SK-N-SH (cell line): Measurements from ENCODE around the gene ATAD3B. TPM values are rescaled to one million over a fixed set of nuclear protein-coding genes. Genes with fewer than 3 reads are reported as not detected.
"Not testable (repeated sequence)": the region's sequence is repeated elsewhere in the genome, so short reads cannot be mapped to it uniquely, and the experiment has no call there.

Experiments
- CTCF ChIA-PET: fragments of 300-600, 350-600 bp; formaldehyde crosslinking; extraction: SDS; loops from one replicate; lab custom pipeline; 2021; lab: Yijun Ruan, JAX
- POLR2A ChIA-PET: fragments of 350-600 bp; sonication (Branson Sonifier 250); formaldehyde crosslinking; extraction: SDS; loops from one replicate; lab custom pipeline; 2020; ENCODE audit warnings: antibody characterized with exemption, inconsistent platforms; lab: Yijun Ruan, JAX
- DNase-seq: peaks from one replicate; pipeline ENCODE4 v3.0.0; 2012
- H2AFZ ChIP-seq: fragments of 200-600 bp; sonication (generic); 2 replicates; pipeline ENCODE4 v1.8.1; 2016; ENCODE audit warnings: antibody characterized with exemption, mild to moderate bottlenecking, low read depth
- H3F3A ChIP-seq: fragments of 200-600 bp; sonication (generic); replicated peaks from 2 replicates; pipeline ENCODE3; 2016; ENCODE audit warnings: antibody characterized with exemption, mild to moderate bottlenecking; ENCODE audit not compliant: insufficient read depth
- H3K27ac ChIP-seq, 2 experiments: fragments of 200-500 bp in 1 of 2; fragments of 200-600 bp in 1 of 2; sonication (Bioruptor generic) in 1 of 2; sonication (generic), shearing (Covaris generic) in 1 of 2; 2 replicates each; pipeline versions ENCODE4 v1.5.1 to v1.6.1; 2014 to 2016; ENCODE audit warnings: low read depth in 2 of 2, inconsistent platforms in 1 of 2, low read length in 1 of 2, mild to moderate bottlenecking in 1 of 2, mixed read lengths in 1 of 2
- H3K27me3 ChIP-seq: fragments of 200-600 bp; sonication (generic), shearing (Covaris generic); 2 replicates; pipeline ENCODE4 v1.6.1; 2016; ENCODE audit warnings: mixed run types; ENCODE audit not compliant: insufficient read depth
- H3K36me3 ChIP-seq, 2 experiments: fragments of 200-500 bp in 1 of 2; fragments of 200-600 bp in 1 of 2; sonication (Bioruptor generic) in 1 of 2; sonication (generic) in 1 of 2; replicated peaks in 1 of 2; 2 replicates each; pipeline versions ENCODE3 to v1.5.1; 2014 to 2016; ENCODE audit warnings: low read length in 1 of 2, mild to moderate bottlenecking in 1 of 2; ENCODE audit not compliant: insufficient read depth in 2 of 2, control insufficient read depth in 1 of 2
- H3K4me1 ChIP-seq, 2 experiments: fragments of 200-500 bp in 1 of 2; fragments of 200-600 bp in 1 of 2; sonication (Bioruptor generic) in 1 of 2; sonication (generic), shearing (Covaris generic) in 1 of 2; 2 replicates each; pipeline versions ENCODE4 v1.5.1 to v1.6.1; 2014 to 2016; ENCODE audit warnings: low read depth in 1 of 2, low read length in 1 of 2, mixed run types in 1 of 2; ENCODE audit not compliant: insufficient read depth in 2 of 2, control insufficient read depth in 1 of 2
- H3K4me2 ChIP-seq: fragments of 200-600 bp; sonication (generic), shearing (Covaris generic); 2 replicates; pipeline ENCODE4 v1.6.1; 2017; ENCODE audit warnings: mixed run types
- H3K4me3 ChIP-seq, 2 experiments: fragments of 200-500 bp in 1 of 2; fragments of 200-600 bp in 1 of 2; sonication (Bioruptor generic) in 1 of 2; sonication (generic), shearing (Covaris generic) in 1 of 2; 2 replicates each; pipeline versions ENCODE4 v1.5.1 to v1.8.1; 2014 to 2016; ENCODE audit warnings: low read depth in 2 of 2, inconsistent platforms in 1 of 2, low read length in 1 of 2, mild to moderate bottlenecking in 1 of 2, mixed read lengths in 1 of 2, moderate library complexity in 1 of 2
- H3K79me2 ChIP-seq: fragments of 200-600 bp; sonication (generic); 2 replicates; pipeline ENCODE4 v1.8.1; 2017; ENCODE audit warnings: mild to moderate bottlenecking; ENCODE audit not compliant: insufficient read depth
- H3K9ac ChIP-seq: fragments of 200-600 bp; sonication (generic); 2 replicates; pipeline ENCODE4 v1.6.1; 2017; ENCODE audit warnings: mixed run types
- H3K9me2 ChIP-seq: fragments of 200-600 bp; sonication (generic); 2 replicates; pipeline ENCODE4 v1.6.1; 2017; ENCODE audit warnings: mixed run types
- H3K9me3 ChIP-seq: fragments of 200-600 bp; sonication (generic); 2 replicates; pipeline ENCODE4 v1.6.1; 2017; ENCODE audit warnings: mixed run types, mild to moderate bottlenecking, moderate library complexity
- H4K20me1 ChIP-seq: fragments of 200-600 bp; sonication (generic); 2 replicates; pipeline ENCODE4 v1.6.1; 2017; ENCODE audit warnings: mild to moderate bottlenecking, mixed run types; ENCODE audit not compliant: insufficient read depth
- ELF1 ChIP-seq: IDR thresholded peaks from 2 replicates; pipeline ENCODE4 v1.4.0; 2012
- FOSL2 ChIP-seq: IDR thresholded peaks from 2 replicates; pipeline ENCODE4 v1.4.0; 2012; ENCODE audit warnings: low read depth, mild to moderate bottlenecking, moderate library complexity, borderline replicate concordance
- FOXJ3 ChIP-seq: sonication (generic); formaldehyde crosslinking; IDR thresholded peaks from 2 replicates; pipeline ENCODE4 v1.5.1; 2020; ENCODE audit warnings: mild to moderate bottlenecking, missing genetic modification reagents
- FOXM1 ChIP-seq: IDR thresholded peaks from 2 replicates; pipeline ENCODE4 v1.4.0; 2012; ENCODE audit warnings: low read depth, mild to moderate bottlenecking
- GATA2 ChIP-seq: sonication (generic); formaldehyde crosslinking; IDR thresholded peaks from 2 replicates; pipeline ENCODE4 v1.5.0; 2020; ENCODE audit warnings: mild to moderate bottlenecking, missing genetic modification reagents
- IRF3 ChIP-seq: fragments of 150-350 bp; IDR thresholded peaks from 2 replicates; pipeline ENCODE4 v1.6.1; 2016; ENCODE audit warnings: mild to moderate bottlenecking, low read depth, low read length
- MEF2A ChIP-seq: IDR thresholded peaks from 2 replicates; pipeline ENCODE4 v1.4.0; 2012; ENCODE audit warnings: low read depth, borderline replicate concordance
- MXI1 ChIP-seq: IDR thresholded peaks from 2 replicates; pipeline ENCODE4 v1.6.1; 2012; ENCODE audit warnings: mild to moderate bottlenecking, low read depth, low read length, improper control_type of control experiment
- NRF1 ChIP-seq: IDR thresholded peaks from 2 replicates; pipeline ENCODE4 v1.6.1; 2012; ENCODE audit warnings: low read depth, mild to moderate bottlenecking, low read length
- POLR2AphosphoS5 ChIP-seq: IDR thresholded peaks from 2 replicates; pipeline ENCODE4 v1.6.1; 2012; ENCODE audit warnings: low read depth, low read length
- RCOR1 ChIP-seq: fragments of 150-350 bp; IDR thresholded peaks from 2 replicates; pipeline ENCODE4 v1.6.1; 2017; ENCODE audit warnings: antibody characterized with exemption, low read length
- RFX5 ChIP-seq: IDR thresholded peaks from 2 replicates; pipeline ENCODE4 v1.6.1; 2012; ENCODE audit warnings: mild to moderate bottlenecking, improper control_type of control experiment, low read length
- RXRA ChIP-seq: IDR thresholded peaks from 2 replicates; pipeline ENCODE4 v1.4.0; 2012; ENCODE audit warnings: low read depth, mild to moderate bottlenecking, borderline replicate concordance
- SIN3A ChIP-seq: IDR thresholded peaks from 2 replicates; pipeline ENCODE4 v1.6.1; 2012; ENCODE audit warnings: low read depth, mild to moderate bottlenecking, low read length, moderate library complexity, borderline replicate concordance
- SMC3 ChIP-seq: IDR thresholded peaks from 2 replicates; pipeline ENCODE4 v1.6.1; 2012; ENCODE audit warnings: low read depth, low read length, improper control_type of control experiment
- USF1 ChIP-seq: IDR thresholded peaks from 2 replicates; pipeline ENCODE4 v1.4.0; 2012; ENCODE audit warnings: low read depth, borderline replicate concordance
- USF2 ChIP-seq: fragments of 150-350 bp; IDR thresholded peaks from 2 replicates; pipeline ENCODE4 v1.6.1; 2017; ENCODE audit warnings: antibody characterized with exemption, low read length, low read depth, borderline replicate concordance
- ZBTB33 ChIP-seq: IDR thresholded peaks from 2 replicates; pipeline ENCODE4 v1.4.0; 2012; ENCODE audit warnings: low read depth, borderline replicate concordance
- WGBS: methylation state at CpG from one replicate; pipeline ENCODE4 v1.1.6; 2017; ENCODE audit warnings: low lambda C conversion rate; 5-methylcytosine and 5-hydroxymethylcytosine counted together
- polyA plus RNA-seq, 3 experiments: library from polyadenylated mRNA; depleted of rRNA; stranded (reverse); fragments of >200 nt; gene quantifications; 2 replicates each; pipeline ENCODE4 v1.2.3, GENCODE V29; 2012
- TF ChIP-seq, protein P1 (sequence below): IDR thresholded peaks from 2 replicates; pipeline ENCODE4 v1.6.1; 2012; ENCODE audit warnings: mild to moderate bottlenecking, low read depth, low read length, moderate library complexity

Gene ATAD3B
- polyA plus RNA-seq, 1 of the 3 experiments (the other 2 are of a cell fraction), result 71.6 TPM

DNA sequence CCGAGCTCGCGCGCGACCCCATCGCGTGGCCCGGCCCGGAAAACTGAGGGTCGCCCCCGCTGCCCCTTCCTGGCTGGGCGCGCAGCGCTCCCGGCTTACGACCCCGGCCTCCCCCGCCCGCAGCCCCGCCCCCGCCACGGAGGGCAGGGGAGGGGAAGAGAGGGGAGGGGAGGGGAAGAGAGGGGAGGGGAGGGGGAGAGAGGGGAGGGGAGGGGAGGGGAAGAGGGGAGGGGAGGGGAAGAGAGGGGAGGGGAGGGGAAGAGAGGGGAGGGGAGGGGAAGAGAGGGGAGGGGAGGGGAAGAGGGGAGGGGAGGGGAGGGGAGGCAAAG lies 43.8 kb upstream of the ATAD3B start (continued):
- TF ChIP-seq, protein P1, sequence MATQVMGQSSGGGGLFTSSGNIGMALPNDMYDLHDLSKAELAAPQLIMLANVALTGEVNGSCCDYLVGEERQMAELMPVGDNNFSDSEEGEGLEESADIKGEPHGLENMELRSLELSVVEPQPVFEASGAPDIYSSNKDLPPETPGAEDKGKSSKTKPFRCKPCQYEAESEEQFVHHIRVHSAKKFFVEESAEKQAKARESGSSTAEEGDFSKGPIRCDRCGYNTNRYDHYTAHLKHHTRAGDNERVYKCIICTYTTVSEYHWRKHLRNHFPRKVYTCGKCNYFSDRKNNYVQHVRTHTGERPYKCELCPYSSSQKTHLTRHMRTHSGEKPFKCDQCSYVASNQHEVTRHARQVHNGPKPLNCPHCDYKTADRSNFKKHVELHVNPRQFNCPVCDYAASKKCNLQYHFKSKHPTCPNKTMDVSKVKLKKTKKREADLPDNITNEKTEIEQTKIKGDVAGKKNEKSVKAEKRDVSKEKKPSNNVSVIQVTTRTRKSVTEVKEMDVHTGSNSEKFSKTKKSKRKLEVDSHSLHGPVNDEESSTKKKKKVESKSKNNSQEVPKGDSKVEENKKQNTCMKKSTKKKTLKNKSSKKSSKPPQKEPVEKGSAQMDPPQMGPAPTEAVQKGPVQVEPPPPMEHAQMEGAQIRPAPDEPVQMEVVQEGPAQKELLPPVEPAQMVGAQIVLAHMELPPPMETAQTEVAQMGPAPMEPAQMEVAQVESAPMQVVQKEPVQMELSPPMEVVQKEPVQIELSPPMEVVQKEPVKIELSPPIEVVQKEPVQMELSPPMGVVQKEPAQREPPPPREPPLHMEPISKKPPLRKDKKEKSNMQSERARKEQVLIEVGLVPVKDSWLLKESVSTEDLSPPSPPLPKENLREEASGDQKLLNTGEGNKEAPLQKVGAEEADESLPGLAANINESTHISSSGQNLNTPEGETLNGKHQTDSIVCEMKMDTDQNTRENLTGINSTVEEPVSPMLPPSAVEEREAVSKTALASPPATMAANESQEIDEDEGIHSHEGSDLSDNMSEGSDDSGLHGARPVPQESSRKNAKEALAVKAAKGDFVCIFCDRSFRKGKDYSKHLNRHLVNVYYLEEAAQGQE, result no peak
- TF ChIP-seq RCOR1 (no peak), FOXM1 (no peak), POLR2AphosphoS5 (no peak)

DNA sequence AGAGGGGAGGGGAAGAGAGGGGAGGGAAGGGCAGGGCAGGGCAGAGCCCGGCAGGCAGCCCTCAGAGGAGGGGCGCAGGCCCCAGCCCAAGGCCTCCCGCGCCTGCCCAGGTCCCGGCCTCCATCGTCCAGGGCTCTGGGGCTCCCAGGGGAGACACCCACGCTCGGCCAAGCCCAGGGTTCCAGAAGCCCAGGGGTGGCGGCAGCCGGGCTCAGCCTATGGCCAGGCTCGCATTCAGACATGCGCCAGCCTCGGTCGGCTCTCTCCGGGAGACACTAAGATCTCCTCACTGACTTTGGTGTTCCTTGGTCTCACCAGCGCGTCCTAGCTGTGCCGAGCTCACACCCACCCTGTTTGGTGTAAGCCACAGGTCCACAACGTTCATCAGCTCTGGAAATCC lies 43.4 kb upstream of the ATAD3B start:
- Histone ChIP-seq H3K27me3 (no peaks in the 10 kb centered on the region), H3K9ac (no peak overlapping the region), H4K20me1 (no peaks in the 10 kb centered on the region), H3F3A (peaks cover 3% of the 10 kb centered on the region), H3K4me1 (peaks cover 0 to 13% of the 10 kb centered on the region in 2 experiments; a peak in 1 of 4 replicates), H3K36me3 (no peaks in the 10 kb centered on the region), H3K27ac (no peak overlapping the region), H3K4me2 (no peak overlapping the region), H3K9me3 (no peaks in the 10 kb centered on the region), H3K9me2 (no peaks in the 10 kb centered on the region), H3K4me3 (no peak overlapping the region), H2AFZ (no peak overlapping the region), H3K79me2 (no peaks in the 10 kb centered on the region)
- WGBS, result 81% methylated on average over 5 of the region's 19 CpGs
- TF ChIP-seq ELF1 (no peak), ZBTB33 (no peak), FOXM1 (no peak), SMC3 (no peak), FOSL2 (no peak), MXI1 (no peak), SIN3A (no peak), MEF2A (no peak), RFX5 (no peak), NRF1 (no peak), FOXJ3 (CRISPR knock-in tag) (no peak), POLR2AphosphoS5 (no peak), RXRA (no peak), GATA2 (CRISPR knock-in tag) (no peak), IRF3 (no peak), USF1 (no peak), USF2 (no peak)
- DNase-seq, result peak; percentile 38
- ChIA-PET POLR2A (no interaction called here), CTCF (no interaction called here)

DNA sequence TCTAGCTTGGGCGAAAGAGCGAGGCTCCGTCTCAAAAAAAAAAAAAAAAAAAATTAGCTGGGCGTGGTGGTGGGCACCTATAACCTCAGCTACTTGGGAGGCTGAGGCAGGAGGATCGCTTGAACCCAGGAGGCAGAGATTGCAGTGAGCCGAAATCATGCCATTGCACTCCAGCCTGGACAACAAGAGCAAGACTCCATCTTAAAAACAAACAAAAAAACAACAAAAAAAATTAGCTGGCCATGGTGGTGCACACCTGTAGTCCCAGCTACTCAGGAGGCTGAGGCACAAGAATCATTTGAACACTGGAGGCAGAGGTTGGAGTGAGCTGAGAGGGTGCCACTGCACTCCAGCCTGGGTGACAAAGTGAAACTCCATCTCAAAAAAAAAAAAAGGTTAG lies 42.6 kb upstream of the ATAD3B start:
- H3K4me3 ChIP-seq, CTCF ChIA-PET, DNase-seq, H3K27me3 ChIP-seq, H3K9me2 ChIP-seq, H3K4me2 ChIP-seq, H3K27ac ChIP-seq, H4K20me1 ChIP-seq, H3K79me2 ChIP-seq, H3F3A ChIP-seq, H3K9ac ChIP-seq, POLR2A ChIA-PET, H3K36me3 ChIP-seq, H3K9me3 ChIP-seq, H2AFZ ChIP-seq: not testable (repeated sequence)
- 96% methylated on average over 6 of the region's 6 CpGs for WGBS
- peaks cover 0 to 15% of the 10 kb centered on the region in 2 experiments; a peak in 1 of 4 replicates for H3K4me1 ChIP-seq
